Hepatic stellate cell (primary cell): ENCODE data around the gene ABHD10.
"Not testable (repeated sequence)": the region's sequence is repeated elsewhere in the genome, so short reads cannot be mapped to it uniquely, and the experiment has no call there.

ENCODE experiments used
- DNase-seq: peaks from one replicate; pipeline ENCODE4 v3.0.0; 2011; ENCODE audit warnings: low spot score

ABHD10 gene

DNA sequence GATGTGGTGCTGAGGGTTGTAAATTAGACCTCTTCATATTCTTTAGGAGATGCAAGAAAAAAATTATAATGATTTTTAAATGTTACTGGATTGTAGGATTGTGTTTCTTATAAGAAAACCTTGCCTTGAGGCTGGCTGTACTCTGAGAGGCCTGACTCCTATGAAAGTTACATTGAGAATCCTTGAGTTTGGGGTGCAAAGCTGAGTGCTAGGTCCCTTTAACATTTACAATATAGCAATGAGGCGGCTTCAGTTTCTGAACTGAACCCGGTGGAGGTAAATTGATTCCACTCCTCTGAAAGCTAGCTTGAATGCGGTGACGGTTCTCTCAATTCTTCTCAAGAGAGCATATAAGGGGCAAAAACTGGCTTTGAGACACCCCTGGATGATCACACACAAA lies 55.6 kb downstream of the ABHD10 start, which contains the start of gene TMPRSS7:
TSS of gene TMPRSS7 (plus strand) at position 301 of the 400 bp plus-strand sequence. CDS start 110 bp downstream, outside the sequence.
- no peak for DNase-seq

DNA sequence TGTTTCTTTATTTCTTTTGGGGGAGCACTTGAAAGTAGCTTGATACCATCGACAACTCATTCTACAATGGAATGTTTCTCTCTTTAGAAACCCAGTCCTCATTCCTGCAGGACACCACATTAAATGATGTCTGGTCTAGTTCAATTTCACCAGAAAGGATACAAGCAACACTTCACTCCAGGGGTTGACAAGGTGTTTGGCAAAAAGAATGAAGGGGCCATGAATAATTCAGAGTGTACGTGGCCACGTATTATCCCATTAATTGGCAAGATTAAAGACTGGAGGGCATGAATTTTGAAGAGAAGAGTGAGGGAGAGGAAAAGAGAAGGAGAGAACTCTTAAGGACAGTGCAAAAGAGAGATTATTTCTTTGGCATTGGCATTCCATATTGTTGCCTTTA lies 56.4 kb downstream of the ABHD10 start:
- DNase-seq, result no peak

DNA sequence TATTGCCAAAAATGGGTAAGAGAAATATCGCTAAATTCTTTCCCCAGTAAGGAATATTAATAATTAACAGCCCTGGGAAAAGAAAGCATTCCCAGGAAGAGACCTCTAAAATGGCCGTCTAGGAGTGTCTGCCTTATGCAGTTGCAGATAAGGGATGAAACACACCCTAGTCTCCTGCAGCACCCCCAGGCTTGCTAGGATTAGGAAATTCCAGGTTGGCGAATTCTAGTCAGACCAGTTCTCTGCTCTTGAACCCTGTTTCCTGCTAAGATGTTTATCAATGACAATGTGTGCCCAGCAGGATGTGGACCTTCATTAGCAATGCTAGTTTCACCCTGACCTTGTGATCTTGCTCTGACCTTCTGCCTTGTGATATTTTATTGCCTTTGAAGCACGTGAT lies 58.4 kb downstream of the ABHD10 start:
- not testable (repeated sequence) for DNase-seq

DNA sequence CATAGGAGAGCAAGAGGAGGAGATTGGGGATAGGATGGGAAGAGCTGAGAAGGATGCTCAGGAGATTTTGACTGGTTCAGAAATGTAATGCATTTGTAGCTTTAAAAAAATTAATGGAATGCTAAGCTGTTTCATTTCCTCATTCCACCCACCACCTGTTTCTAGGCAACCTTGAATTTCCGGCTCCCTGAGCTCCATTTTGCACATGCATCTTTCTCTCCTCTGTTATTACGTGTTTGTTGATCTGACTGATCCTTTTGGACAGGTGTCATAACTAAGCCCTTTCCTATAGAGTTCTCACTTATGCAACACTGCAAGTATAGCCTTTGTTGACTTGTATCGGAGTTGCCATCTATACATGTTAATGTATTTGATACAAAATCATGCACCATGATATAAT lies 60.0 kb downstream of the ABHD10 start:
- peak; percentile 10 for DNase-seq

DNA sequence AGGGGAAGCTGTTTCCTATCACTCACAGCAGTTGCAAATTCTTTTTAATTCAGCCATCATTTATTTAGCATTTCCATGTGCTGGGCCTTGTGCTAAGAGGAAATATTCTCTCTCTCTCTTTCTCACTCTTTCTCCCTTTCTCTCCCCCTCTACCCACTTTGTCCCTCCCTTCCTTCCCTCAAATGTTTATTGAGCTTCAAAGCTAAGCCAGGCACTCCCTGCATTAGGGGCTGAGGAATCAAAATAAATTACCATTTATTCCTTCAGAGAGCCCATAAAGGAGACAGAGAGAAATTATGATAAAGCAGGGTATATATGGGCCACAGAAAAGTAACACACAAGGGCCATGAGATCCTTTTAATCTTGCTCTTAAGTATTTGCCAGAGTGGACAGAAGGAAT lies 62.5 kb downstream of the ABHD10 start:
- no peak for DNase-seq

DNA sequence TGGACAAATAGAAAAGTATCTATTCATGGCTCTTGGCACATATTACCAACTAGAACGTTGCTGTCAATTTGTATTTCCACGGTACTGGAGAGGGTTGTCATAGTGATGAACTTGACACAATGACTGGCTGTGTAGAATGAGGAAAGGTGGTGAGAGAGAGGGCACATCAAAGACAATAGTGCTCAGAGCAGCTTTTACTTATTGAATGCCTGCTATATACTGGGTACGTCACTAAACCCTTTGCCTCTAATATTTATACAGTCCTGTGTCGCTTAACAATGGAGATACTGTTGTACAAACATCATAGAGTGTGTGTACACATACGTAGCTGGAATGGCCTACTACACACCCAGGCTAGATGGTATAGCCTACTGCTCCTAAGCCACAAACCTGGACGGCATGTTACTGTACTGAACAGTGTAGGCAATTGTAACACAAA lies 64.0 kb downstream of the ABHD10 start:
- no peak for DNase-seq
